SK-N-SH (cell line): ENCODE data around the gene CNPPD1.

ENCODE experiments used
- EZH2phosphoT487 ChIP-seq: fragments of 200-600 bp; sonication (generic); IDR thresholded peaks from 2 replicates; pipeline ENCODE4 v1.6.1; 2017; ENCODE audit warnings: low read depth, mixed run types, mild to moderate bottlenecking, antibody characterized with exemption, moderate library complexity, borderline replicate concordance
- NRF1 ChIP-seq: IDR thresholded peaks from 2 replicates; pipeline ENCODE4 v1.6.1; 2012; ENCODE audit warnings: low read depth, mild to moderate bottlenecking, low read length
- POLR2AphosphoS5 ChIP-seq: IDR thresholded peaks from 2 replicates; pipeline ENCODE4 v1.6.1; 2012; ENCODE audit warnings: low read depth, low read length
- RCOR1 ChIP-seq: fragments of 150-350 bp; IDR thresholded peaks from 2 replicates; pipeline ENCODE4 v1.6.1; 2017; ENCODE audit warnings: antibody characterized with exemption, low read length
- RXRA ChIP-seq: IDR thresholded peaks from 2 replicates; pipeline ENCODE4 v1.4.0; 2012; ENCODE audit warnings: low read depth, mild to moderate bottlenecking, borderline replicate concordance
- SMC3 ChIP-seq: IDR thresholded peaks from 2 replicates; pipeline ENCODE4 v1.6.1; 2012; ENCODE audit warnings: low read depth, low read length, improper control_type of control experiment
- TAF1 ChIP-seq: IDR thresholded peaks from 2 replicates; pipeline ENCODE4 v1.6.1; 2012; ENCODE audit warnings: low read depth, mild to moderate bottlenecking, low read length, moderate library complexity, borderline replicate concordance
- TF ChIP-seq, protein P1 (sequence below): fragments of 200-600 bp; sonication (generic); IDR thresholded peaks from 2 replicates; pipeline ENCODE4 v1.6.1; 2017; ENCODE audit warnings: antibody characterized with exemption, mild to moderate bottlenecking, moderate library complexity
- TF ChIP-seq, protein P2 (sequence below): IDR thresholded peaks from 2 replicates; pipeline ENCODE4 v1.4.0; 2012; ENCODE audit warnings: low read depth
- TF ChIP-seq, protein P3 (sequence below): IDR thresholded peaks from 2 replicates; pipeline ENCODE4; 2012
- TF ChIP-seq, protein P4 (sequence below): IDR thresholded peaks from 2 replicates; pipeline ENCODE4 v1.6.1; 2012; ENCODE audit warnings: mild to moderate bottlenecking, low read depth, low read length, moderate library complexity
- TF ChIP-seq, protein P5 (sequence below): fragments of 150-350 bp; IDR thresholded peaks from 2 replicates; pipeline ENCODE4 v1.6.1; 2017; ENCODE audit warnings: antibody characterized with exemption, low read length, low read depth, borderline replicate concordance

DNA sequence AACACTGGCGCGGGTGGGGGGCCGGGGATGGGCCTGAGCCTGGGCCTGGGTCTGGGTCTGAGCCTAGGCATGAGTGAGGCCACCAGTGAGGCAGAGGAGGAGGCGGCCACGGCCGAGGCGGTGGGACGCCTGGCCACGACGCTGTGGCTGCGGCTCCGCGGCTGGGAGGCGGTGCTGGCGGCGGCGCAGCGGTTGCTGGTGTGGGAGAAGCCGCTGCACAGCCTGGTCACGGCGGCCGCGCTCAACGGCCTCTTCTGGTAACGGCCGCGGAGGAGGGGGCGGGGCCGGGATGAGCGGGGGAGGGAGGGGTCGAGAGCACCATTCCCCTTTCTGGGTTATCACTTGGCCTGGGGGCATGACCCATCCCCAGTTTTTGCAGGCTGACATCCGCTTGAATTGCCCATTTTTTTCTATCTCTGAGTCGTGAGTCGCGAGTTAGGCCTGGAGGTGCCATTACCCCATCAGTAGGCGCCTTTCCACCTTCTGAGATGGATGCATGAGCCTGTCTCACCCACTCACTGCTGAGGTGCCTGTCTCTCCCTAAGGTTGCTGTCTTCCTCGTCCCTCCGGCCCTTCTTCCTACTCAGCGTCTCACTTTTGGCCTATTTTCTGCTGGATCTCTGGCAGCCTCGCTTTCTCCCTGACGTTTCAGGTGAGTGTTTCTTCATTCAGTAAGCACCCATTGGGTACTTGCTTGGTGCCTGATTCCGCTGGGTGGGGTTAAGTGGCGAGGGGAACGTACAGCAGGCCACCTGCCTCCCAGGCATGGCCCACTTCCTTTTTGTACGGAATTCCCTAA, 1.9 kb upstream of the CNPPD1 start:
- TF ChIP-seq, protein P1, sequence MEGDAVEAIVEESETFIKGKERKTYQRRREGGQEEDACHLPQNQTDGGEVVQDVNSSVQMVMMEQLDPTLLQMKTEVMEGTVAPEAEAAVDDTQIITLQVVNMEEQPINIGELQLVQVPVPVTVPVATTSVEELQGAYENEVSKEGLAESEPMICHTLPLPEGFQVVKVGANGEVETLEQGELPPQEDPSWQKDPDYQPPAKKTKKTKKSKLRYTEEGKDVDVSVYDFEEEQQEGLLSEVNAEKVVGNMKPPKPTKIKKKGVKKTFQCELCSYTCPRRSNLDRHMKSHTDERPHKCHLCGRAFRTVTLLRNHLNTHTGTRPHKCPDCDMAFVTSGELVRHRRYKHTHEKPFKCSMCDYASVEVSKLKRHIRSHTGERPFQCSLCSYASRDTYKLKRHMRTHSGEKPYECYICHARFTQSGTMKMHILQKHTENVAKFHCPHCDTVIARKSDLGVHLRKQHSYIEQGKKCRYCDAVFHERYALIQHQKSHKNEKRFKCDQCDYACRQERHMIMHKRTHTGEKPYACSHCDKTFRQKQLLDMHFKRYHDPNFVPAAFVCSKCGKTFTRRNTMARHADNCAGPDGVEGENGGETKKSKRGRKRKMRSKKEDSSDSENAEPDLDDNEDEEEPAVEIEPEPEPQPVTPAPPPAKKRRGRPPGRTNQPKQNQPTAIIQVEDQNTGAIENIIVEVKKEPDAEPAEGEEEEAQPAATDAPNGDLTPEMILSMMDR, result no peak; the same call in 1 of the 2 replicates
- TF ChIP-seq, protein P2, sequence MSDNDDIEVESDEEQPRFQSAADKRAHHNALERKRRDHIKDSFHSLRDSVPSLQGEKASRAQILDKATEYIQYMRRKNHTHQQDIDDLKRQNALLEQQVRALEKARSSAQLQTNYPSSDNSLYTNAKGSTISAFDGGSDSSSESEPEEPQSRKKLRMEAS, result no peak
- no peak for TF ChIP-seq RXRA
- no peak for TF ChIP-seq EZH2phosphoT487
- TF ChIP-seq POLR2AphosphoS5, result no peak
- no peak for TF ChIP-seq RCOR1
- TF ChIP-seq, protein P3, sequence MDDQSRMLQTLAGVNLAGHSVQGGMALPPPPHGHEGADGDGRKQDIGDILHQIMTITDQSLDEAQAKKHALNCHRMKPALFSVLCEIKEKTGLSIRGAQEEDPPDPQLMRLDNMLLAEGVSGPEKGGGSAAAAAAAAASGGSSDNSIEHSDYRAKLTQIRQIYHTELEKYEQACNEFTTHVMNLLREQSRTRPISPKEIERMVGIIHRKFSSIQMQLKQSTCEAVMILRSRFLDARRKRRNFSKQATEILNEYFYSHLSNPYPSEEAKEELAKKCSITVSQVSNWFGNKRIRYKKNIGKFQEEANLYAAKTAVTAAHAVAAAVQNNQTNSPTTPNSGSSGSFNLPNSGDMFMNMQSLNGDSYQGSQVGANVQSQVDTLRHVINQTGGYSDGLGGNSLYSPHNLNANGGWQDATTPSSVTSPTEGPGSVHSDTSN, result no peak
- TF ChIP-seq, protein P4, sequence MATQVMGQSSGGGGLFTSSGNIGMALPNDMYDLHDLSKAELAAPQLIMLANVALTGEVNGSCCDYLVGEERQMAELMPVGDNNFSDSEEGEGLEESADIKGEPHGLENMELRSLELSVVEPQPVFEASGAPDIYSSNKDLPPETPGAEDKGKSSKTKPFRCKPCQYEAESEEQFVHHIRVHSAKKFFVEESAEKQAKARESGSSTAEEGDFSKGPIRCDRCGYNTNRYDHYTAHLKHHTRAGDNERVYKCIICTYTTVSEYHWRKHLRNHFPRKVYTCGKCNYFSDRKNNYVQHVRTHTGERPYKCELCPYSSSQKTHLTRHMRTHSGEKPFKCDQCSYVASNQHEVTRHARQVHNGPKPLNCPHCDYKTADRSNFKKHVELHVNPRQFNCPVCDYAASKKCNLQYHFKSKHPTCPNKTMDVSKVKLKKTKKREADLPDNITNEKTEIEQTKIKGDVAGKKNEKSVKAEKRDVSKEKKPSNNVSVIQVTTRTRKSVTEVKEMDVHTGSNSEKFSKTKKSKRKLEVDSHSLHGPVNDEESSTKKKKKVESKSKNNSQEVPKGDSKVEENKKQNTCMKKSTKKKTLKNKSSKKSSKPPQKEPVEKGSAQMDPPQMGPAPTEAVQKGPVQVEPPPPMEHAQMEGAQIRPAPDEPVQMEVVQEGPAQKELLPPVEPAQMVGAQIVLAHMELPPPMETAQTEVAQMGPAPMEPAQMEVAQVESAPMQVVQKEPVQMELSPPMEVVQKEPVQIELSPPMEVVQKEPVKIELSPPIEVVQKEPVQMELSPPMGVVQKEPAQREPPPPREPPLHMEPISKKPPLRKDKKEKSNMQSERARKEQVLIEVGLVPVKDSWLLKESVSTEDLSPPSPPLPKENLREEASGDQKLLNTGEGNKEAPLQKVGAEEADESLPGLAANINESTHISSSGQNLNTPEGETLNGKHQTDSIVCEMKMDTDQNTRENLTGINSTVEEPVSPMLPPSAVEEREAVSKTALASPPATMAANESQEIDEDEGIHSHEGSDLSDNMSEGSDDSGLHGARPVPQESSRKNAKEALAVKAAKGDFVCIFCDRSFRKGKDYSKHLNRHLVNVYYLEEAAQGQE, result no peak
- TF ChIP-seq NRF1, result no peak
- TF ChIP-seq, protein P5, sequence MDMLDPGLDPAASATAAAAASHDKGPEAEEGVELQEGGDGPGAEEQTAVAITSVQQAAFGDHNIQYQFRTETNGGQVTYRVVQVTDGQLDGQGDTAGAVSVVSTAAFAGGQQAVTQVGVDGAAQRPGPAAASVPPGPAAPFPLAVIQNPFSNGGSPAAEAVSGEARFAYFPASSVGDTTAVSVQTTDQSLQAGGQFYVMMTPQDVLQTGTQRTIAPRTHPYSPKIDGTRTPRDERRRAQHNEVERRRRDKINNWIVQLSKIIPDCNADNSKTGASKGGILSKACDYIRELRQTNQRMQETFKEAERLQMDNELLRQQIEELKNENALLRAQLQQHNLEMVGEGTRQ, result no peak
- TF ChIP-seq TAF1, result no peak
- TF ChIP-seq SMC3, result no peak
